ENCODE results near the gene KLHDC8B. TPM values are rescaled to one million over a fixed set of nuclear protein-coding genes. Genes with fewer than 3 reads are reported as not detected.

Gene KLHDC8B
- total RNA-seq, 1 donor, result 19.4 TPM

DNA sequence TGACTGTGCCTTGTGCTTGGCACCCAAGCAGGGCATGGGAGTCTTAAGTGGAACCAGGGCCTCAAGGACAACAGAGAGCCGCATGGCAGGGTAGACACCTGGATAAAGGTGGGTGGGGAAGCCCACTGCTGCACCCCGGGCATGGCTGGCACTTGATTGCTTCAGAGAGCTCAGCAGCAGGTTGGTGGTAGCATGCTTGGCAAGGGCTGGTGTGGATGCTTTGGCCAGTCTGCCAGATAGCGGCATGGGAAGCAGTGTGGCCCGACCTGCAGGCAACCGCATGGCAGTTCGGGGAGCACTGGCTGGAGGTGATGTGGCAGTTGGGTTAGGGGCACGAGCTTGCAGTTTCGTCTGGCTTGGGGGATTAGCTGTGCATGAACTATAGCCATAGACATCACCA lies 7.8 kb upstream of the KLHDC8B start:
- TF ChIP-seq, protein P1, sequence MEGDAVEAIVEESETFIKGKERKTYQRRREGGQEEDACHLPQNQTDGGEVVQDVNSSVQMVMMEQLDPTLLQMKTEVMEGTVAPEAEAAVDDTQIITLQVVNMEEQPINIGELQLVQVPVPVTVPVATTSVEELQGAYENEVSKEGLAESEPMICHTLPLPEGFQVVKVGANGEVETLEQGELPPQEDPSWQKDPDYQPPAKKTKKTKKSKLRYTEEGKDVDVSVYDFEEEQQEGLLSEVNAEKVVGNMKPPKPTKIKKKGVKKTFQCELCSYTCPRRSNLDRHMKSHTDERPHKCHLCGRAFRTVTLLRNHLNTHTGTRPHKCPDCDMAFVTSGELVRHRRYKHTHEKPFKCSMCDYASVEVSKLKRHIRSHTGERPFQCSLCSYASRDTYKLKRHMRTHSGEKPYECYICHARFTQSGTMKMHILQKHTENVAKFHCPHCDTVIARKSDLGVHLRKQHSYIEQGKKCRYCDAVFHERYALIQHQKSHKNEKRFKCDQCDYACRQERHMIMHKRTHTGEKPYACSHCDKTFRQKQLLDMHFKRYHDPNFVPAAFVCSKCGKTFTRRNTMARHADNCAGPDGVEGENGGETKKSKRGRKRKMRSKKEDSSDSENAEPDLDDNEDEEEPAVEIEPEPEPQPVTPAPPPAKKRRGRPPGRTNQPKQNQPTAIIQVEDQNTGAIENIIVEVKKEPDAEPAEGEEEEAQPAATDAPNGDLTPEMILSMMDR (IDR thresholded peaks at IDR 0.05; ENCODE audit: insufficient read depth, low read depth, low read length), result no peak
- DNase-seq (ENCODE audit: low read depth), result no peak

DNA sequence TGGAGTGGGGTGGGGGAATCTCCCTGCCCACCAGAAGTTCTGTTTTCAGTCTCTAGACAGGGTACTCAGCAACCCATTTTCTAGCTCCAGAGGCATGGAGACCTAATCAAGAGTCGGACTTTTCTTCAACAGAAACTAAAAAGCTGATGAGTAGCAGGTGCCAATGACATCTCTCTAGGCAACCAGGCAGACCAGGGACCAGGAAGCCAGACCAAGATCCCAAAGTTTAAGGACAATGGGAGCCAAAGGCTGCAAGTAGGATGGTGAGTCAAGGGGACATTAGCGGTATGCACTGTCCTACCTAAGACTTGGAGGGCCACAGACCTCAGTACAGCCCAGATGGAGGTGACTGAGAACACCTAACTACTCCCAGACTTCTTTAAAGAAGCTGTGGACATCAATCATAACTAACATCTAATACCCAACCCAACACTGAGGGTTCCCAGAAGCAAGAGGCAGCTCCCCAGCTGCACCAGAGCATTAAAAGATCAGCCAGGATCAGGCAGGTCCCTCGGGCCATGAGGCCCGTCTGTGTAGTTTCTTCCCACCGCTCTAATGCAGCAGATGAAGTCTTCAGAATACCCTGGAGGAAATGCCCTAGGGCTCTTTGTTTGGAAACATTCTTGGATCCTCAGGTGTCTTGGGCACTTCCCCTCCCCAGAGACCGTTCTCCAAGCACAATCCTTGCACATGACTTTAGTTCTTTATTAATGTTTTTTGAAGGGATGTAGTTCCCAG lies 6.2 kb upstream of the KLHDC8B start:
- TF ChIP-seq, protein P1 (IDR thresholded peaks at IDR 0.05; ENCODE audit: insufficient read depth, low read depth, low read length), result no peak
- DNase-seq (ENCODE audit: low read depth), result no peak

More for the DNA sequence above, 7.8 kb upstream of the KLHDC8B start:
- H3K4me3 ChIP-seq (ENCODE audit: low read depth, low read length), result no peak overlapping the region

DNA sequence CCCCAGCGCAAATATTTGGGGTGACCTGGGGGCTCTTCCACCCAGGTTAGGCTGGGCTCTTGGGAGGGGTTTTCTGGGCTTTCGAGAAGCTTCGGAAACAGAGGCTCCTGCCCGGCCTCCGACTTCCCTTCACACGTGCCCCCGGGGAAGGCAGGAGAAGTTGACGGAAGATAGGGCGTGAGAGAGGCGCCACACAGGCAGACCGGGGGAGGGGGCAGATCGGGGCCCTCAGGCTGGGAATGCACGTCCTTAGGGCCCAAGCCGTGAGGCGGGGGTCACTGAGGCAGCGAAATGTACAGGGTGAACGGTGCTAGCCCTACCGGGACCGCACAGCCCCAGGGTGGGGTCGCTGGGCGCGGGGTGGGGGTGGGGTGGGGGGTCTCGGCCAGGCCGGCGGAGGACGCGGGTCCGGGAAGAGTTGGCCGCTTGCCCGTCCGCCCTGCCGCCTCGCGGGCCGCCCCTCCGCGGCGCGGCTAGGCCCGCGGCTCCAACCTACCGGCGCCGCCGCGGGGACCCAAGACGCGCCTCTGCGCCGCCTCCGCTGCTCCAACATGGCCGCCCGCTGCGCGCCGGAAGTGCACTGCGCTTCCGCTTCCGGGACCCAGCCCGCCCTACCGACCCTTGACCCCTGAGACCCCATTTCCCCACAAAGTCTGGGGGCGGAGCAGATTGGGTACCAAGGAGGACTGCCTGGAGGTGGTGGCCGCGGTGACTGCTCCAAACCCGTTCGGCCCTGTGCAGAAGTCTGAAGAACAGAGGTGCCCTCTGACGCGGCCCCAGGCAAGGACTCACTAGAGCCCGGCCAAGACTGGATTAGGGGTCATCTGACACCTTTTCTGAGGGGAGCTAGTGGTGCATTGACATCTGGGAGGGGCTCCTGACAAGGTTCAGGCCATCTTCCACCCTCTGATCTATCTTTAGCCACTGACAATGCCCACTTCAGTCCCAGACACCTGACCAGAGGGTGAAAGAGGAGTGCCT lies 5.3 kb upstream of the KLHDC8B start, which contains the start of gene CCDC71:
Gene CCDC71 (minus strand): TSS at position 561 of the 981 bp plus-strand sequence. CDS start 2,123 bp downstream, outside the sequence.
- TF ChIP-seq, protein P1 (IDR thresholded peaks at IDR 0.05; ENCODE audit: insufficient read depth, low read depth, low read length), result no peak
- peak within 1 kb of the TSS; percentile 85 for H3K4me3 ChIP-seq (ENCODE audit: low read depth, low read length)
- peak; percentile 57 for DNase-seq (ENCODE audit: low read depth)

More for the DNA sequence above, 6.2 kb upstream of the KLHDC8B start:
- H3K4me3 ChIP-seq (ENCODE audit: low read depth, low read length), result peak overlapping the region; percentile 85

DNA sequence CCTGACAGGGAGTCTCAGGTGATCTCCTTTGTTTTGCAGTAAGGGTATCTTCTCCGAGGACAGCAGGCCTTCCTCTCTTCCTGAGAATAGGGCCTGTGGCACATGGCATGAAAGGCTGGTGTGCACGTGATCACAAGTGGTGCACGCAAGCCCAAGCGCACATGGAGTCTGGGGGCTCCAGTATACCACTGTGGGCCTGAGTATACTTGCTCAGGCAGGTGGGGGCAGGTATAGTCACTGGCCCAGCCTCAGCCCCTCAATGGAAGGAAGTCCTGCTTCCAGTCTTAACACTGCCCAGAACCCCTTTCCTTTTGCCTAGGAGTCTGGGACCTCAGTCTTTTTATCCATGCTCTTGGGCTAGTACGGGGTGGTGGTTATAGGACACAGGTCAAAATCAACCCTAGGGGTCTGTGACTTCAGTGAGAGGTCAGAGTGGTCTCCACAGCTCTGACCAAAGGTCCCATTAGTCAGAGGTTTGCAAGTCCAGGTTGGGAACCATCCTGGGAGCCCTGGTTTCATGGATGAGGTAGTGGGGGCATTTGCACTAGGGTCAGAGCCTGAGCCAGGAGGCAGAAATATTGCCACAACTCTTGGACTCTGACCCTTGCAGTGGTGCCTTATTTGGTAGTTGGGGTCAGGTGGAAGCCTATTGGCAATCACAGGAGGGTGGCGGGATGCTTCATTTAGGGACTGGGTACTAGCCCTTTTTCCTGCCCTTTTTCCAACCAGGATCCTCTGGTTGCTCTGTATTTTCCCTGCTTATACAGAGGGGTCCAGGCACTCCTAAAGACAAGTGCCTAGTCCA lies 4.4 kb upstream of the KLHDC8B start:
- TF ChIP-seq, protein P1 (IDR thresholded peaks at IDR 0.05; ENCODE audit: insufficient read depth, low read depth, low read length), result no peak
- DNase-seq (ENCODE audit: low read depth), result no peak
- peak overlapping the region; percentile 85 for H3K4me3 ChIP-seq (ENCODE audit: low read depth, low read length)

DNA sequence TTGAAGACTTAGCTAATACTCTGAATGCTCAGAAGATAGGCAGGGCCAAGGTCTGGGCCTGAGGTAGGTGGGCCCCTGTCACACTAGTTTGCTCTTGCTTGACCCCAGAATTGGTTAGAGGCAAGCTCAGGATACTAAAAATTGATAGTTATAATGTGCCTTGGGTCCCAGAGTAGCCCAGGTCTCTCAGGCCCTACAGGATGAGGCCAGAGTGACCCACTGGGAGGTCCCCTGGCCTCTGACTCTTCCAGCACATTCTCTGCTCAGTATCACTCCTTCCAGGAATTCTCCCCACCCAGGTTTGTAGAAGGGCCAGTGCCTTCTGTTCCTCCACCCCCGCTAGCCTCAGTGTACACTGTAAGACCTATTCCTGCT lies 667 bp upstream of the KLHDC8B start:
- peak overlapping the region; percentile 81 for H3K4me3 ChIP-seq (ENCODE audit: low read depth, low read length)
- TF ChIP-seq, protein P1 (IDR thresholded peaks at IDR 0.05; ENCODE audit: insufficient read depth, low read depth, low read length), result no peak
- no peak for DNase-seq (ENCODE audit: low read depth)

All from fibroblast of villous mesenchyme (primary cell).